Measurements from ENCODE around the gene GRIN2A. TPM values are rescaled to one million over a fixed set of nuclear protein-coding genes. Genes with fewer than 3 reads are reported as not detected.

Gene GRIN2A
- total and polyA plus RNA-seq, 2 of the 8 experiments (the other 6 are each of a cell fraction or from before 2014, with no cell fraction given), result 0.18 to 1.8 TPM

- Histone ChIP-seq H3K23me2 (ENCODE audit: low read depth, low read length) (no peaks in the 10 kb centered on the region), H4K20me1 (replicated peaks in 1 of 2; ENCODE audit: control insufficient read depth in 1 of 2, insufficient read depth in 2 of 2, low read length in 2 of 2) (no peaks in the 10 kb centered on the region), H2BK20ac (ENCODE audit: low read length) (no peak overlapping the region), H3K4me3 (ENCODE audit: extremely low read depth in 1 of 4, insufficient read depth in 2 of 4, low read depth in 3 of 4, low read length in 4 of 4) (no peak overlapping the region), H3K56ac (replicated peaks; ENCODE audit: insufficient read length, low read depth, low read length) (no peak overlapping the region), H3K9me3 (ENCODE audit: insufficient read depth in 2 of 2, low read depth in 1 of 2, low read length in 1 of 2) (no peaks in the 10 kb centered on the region), H2BK5ac (ENCODE audit: low read depth, low read length) (no peak overlapping the region), H4K8ac (ENCODE audit: extremely low read depth, insufficient read depth, low read length) (no peak overlapping the region), H3K4ac (replicated peaks; ENCODE audit: insufficient read length, low read depth, low read length) (no peak overlapping the region), H3K9ac (replicated peaks in 1 of 4; ENCODE audit: extremely low read depth in 1 of 4, low read depth in 3 of 4, low read length in 3 of 4) (no peak overlapping the region), H2AK5ac (ENCODE audit: low read depth, low read length) (no peak overlapping the region), H2AFZ (ENCODE audit: low read length) (no peak overlapping the region), H3K14ac (ENCODE audit: insufficient read length) (no peak overlapping the region), H3K27ac (ENCODE audit: low read depth, low read length) (no peak overlapping the region), H3K79me2 (ENCODE audit: control insufficient read depth in 1 of 2, insufficient read depth in 2 of 2, low read length in 2 of 2) (no peaks in the 10 kb centered on the region; a peak in 1 of 4 replicates), H3K18ac (ENCODE audit: extremely low read depth, low read length) (no peak overlapping the region), H3K4me2 (ENCODE audit: insufficient read depth in 1 of 2, low read depth in 2 of 2, low read length in 2 of 2) (no peak overlapping the region), H3K23ac (ENCODE audit: insufficient read length) (no peak overlapping the region), H3K79me1 (ENCODE audit: low read depth, low read length) (no peaks in the 10 kb centered on the region), H3K4me1 (replicated peaks in 1 of 4; ENCODE audit: control insufficient read depth in 3 of 4, insufficient read depth in 4 of 4, low read length in 3 of 4) (peaks cover 5 to 7% (median 6%) of the 10 kb centered on the region in 4 experiments; a peak in 3 of 7 replicates), H2BK120ac (replicated peaks; ENCODE audit: low read depth, low read length) (no peak overlapping the region), H4K91ac (replicated peaks; ENCODE audit: insufficient read length, low read length) (no peak overlapping the region), H3K36me3 (ENCODE audit: control insufficient read depth in 2 of 4, insufficient read depth in 4 of 4, low read length in 3 of 4) (no peaks in the 10 kb centered on the region), H2BK15ac (ENCODE audit: low read length) (no peak overlapping the region; the same call in 1 of the 2 replicates), H3K27me3 (replicated peaks in 1 of 4; ENCODE audit: control insufficient read depth in 3 of 4, extremely low read depth in 1 of 4, insufficient read depth in 3 of 4, low read length in 3 of 4) (peaks cover 0 to 2% (median 0%) of the 10 kb centered on the region in 4 experiments; a peak in 2 of 7 replicates), H4K5ac (ENCODE audit: insufficient read length, low read depth, low read length) (no peak overlapping the region), H2BK12ac (ENCODE audit: low read depth, low read length) (no peak overlapping the region)
- POLR2A ChIA-PET (ENCODE audit: partially characterized antibody), result no interaction called here
- FAIRE-seq (no peak), DNase-seq (ENCODE audit: low read depth in 1 of 2, low spot score in 2 of 2) (no peak)
- CTCF ChIA-PET (ENCODE audit: partially characterized antibody), result interaction anchor here (0.9 to 4.7 kb wide), 7 partner anchors 9 to 430 kb away, joined by 3 to 16 read pairs (median 4); partner anchors contain the start of gene GRIN2A
- 89% methylated on average over 6 of the region's 6 CpGs; no CpG with 5 or more reads in 1 of the 2 experiments for WGBS, 2 experiments (ENCODE audit: extremely low coverage in 1 of 2, insufficient coverage in 1 of 2, insufficient read length in 1 of 2, insufficient replicate concordance in 2 of 2, low coverage in 1 of 2, low lambda C conversion rate in 2 of 2, missing lambda C conversion rate in 1 of 2)
- TF ChIP-seq ZNF274 (IDR thresholded peaks at IDR 0.05; ENCODE audit: borderline replicate concordance, extremely low read depth, low read length) (no peak), SIN3A (conservative IDR thresholded peaks at IDR 0.05 in 1 of 2, IDR thresholded peaks at IDR 0.05 in 1 of 2; ENCODE audit: low read depth in 1 of 2, low read length in 2 of 2) (no peak), CHD2 (IDR thresholded peaks at IDR 0.05; ENCODE audit: low read length) (no peak)
Observed at GRCh38 chr16:10077861-10078260, 104.4 kb downstream of the GRIN2A start.
